Endothelial cell (in vitro differentiated cells): ENCODE results near the gene PLCB2. TPM values are rescaled to one million over a fixed set of nuclear protein-coding genes. Genes with fewer than 3 reads are reported as not detected.

Source experiments
- DNase-seq: peaks from one replicate; pipeline ENCODE4 v3.0.0; 2021; ENCODE audit warnings: low spot score
- H3K27ac Mint-ChIP-seq: one replicate; pipeline ENCODE4 v1.8.0; 2021; ENCODE audit warnings: mixed read lengths, inconsistent platforms; ENCODE audit not compliant: unreplicated experiment
- H3K27me3 Mint-ChIP-seq: one replicate; pipeline ENCODE4 v1.8.0; 2021; ENCODE audit warnings: mild to moderate bottlenecking, moderate library complexity, mixed read lengths, inconsistent platforms; ENCODE audit not compliant: unreplicated experiment
- H3K36me3 Mint-ChIP-seq: one replicate; pipeline ENCODE4 v1.8.0; 2021; ENCODE audit warnings: mild to moderate bottlenecking, low read depth, mixed read lengths, inconsistent platforms; ENCODE audit not compliant: unreplicated experiment
- H3K4me1 Mint-ChIP-seq: one replicate; pipeline ENCODE4 v1.8.0; 2021; ENCODE audit warnings: mild to moderate bottlenecking, mixed read lengths, inconsistent platforms; ENCODE audit not compliant: unreplicated experiment
- H3K4me3 Mint-ChIP-seq: one replicate; pipeline ENCODE4 v1.8.0; 2021; ENCODE audit warnings: mild to moderate bottlenecking, mixed read lengths, inconsistent platforms; ENCODE audit not compliant: unreplicated experiment
- H3K9me3 Mint-ChIP-seq: one replicate; pipeline ENCODE4 v1.8.0; 2021; ENCODE audit warnings: mixed read lengths, inconsistent platforms; ENCODE audit not compliant: unreplicated experiment
- total RNA-seq: library from RNA; stranded (reverse); fragmentation: NEBNext Ultra II Directional; extraction: Animal tissue kit (Norgen Biotek cat#: 25700); gene quantifications from one replicate; pipeline ENCODE4 v1.2.1, GENCODE V29; 2021; ENCODE audit not compliant: unreplicated experiment
- TF ChIP-seq, protein P1 (sequence below): fragments of 200-600 bp; sonication (generic); IDR thresholded peaks from one replicate; pipeline ENCODE4 v1.5.0; 2021; ENCODE audit warnings: antibody characterized with exemption; ENCODE audit not compliant: unreplicated experiment

PLCB2 gene
- total RNA-seq, 1 donor from 2014 or later = 71.3 TPM

- H3K4me3 Mint-ChIP-seq = no peak overlapping the region
- peaks cover 11% of the 10 kb centered on the region for H3K4me1 Mint-ChIP-seq
- H3K9me3 Mint-ChIP-seq = no peaks in the 10 kb centered on the region
- no peak overlapping the region for H3K27ac Mint-ChIP-seq
- H3K36me3 Mint-ChIP-seq = peaks cover 6% of the 10 kb centered on the region
- no peak for DNase-seq
- H3K27me3 Mint-ChIP-seq = peaks cover 14% of the 10 kb centered on the region
- TF ChIP-seq, protein P1, sequence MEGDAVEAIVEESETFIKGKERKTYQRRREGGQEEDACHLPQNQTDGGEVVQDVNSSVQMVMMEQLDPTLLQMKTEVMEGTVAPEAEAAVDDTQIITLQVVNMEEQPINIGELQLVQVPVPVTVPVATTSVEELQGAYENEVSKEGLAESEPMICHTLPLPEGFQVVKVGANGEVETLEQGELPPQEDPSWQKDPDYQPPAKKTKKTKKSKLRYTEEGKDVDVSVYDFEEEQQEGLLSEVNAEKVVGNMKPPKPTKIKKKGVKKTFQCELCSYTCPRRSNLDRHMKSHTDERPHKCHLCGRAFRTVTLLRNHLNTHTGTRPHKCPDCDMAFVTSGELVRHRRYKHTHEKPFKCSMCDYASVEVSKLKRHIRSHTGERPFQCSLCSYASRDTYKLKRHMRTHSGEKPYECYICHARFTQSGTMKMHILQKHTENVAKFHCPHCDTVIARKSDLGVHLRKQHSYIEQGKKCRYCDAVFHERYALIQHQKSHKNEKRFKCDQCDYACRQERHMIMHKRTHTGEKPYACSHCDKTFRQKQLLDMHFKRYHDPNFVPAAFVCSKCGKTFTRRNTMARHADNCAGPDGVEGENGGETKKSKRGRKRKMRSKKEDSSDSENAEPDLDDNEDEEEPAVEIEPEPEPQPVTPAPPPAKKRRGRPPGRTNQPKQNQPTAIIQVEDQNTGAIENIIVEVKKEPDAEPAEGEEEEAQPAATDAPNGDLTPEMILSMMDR = no peak
Observed at GRCh38 chr15:40292246-40292645, 15.5 kb downstream of the PLCB2 start.

- peak; percentile 55 for DNase-seq
- H3K4me3 Mint-ChIP-seq = no peak overlapping the region
- peaks cover 7% of the 10 kb centered on the region for H3K4me1 Mint-ChIP-seq
- H3K36me3 Mint-ChIP-seq = peaks cover 3% of the 10 kb centered on the region
- TF ChIP-seq, protein P1 = no peak
- no peak overlapping the region for H3K27ac Mint-ChIP-seq
- peaks cover 13% of the 10 kb centered on the region for H3K27me3 Mint-ChIP-seq
- H3K9me3 Mint-ChIP-seq = no peaks in the 10 kb centered on the region
Observed at GRCh38 chr15:40290918-40291574, 16.7 kb downstream of the PLCB2 start.

- peaks cover 3% of the 10 kb centered on the region for H3K36me3 Mint-ChIP-seq
- H3K4me3 Mint-ChIP-seq = no peak overlapping the region
- no peak overlapping the region for H3K27ac Mint-ChIP-seq
- H3K4me1 Mint-ChIP-seq = peaks cover 10% of the 10 kb centered on the region
- DNase-seq = no peak
- H3K27me3 Mint-ChIP-seq = peaks cover 12% of the 10 kb centered on the region
- TF ChIP-seq, protein P1 = no peak
- no peaks in the 10 kb centered on the region for H3K9me3 Mint-ChIP-seq
Observed at GRCh38 chr15:40290545-40290917, 17.2 kb downstream of the PLCB2 start.

DNA sequence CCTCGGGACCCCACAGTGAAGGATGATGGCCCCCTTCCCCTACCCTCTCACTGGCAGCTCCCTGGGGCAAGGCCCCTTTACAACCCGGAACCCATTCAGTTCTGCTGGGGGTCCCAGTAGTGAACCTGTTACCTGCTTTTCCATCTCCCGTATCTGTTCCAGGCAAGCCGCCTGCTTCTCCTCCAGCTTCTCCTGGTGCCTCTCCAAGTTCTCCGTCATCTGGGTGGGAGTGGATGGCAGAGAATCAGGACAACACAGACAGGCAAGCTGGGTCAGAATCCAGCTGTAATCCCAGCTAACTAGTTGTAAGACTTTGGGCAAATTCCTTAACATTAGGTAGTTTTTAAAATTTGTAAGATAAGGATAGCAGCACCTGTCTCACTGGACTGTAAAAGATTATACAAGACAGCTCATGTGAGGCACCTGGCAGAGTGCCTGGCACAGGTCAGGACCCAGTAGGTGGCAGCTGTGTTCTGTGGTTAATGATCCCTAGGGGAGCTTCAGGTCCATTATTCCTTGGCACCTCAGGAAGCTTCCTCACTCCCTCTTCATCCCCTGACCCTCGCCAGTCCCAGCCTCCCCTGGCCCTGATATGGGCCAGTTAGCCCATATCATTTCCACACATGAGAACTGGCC is 18.5 kb downstream of the PLCB2 start:
- TF ChIP-seq, protein P1 = no peak
- Mint-ChIP-seq H3K27ac (no peak overlapping the region), H3K9me3 (no peaks in the 10 kb centered on the region), H3K4me3 (no peak overlapping the region), H3K4me1 (peaks cover 11% of the 10 kb centered on the region), H3K27me3 (peaks cover 16% of the 10 kb centered on the region), H3K36me3 (peaks cover 4% of the 10 kb centered on the region)
- no peak for DNase-seq

DNA sequence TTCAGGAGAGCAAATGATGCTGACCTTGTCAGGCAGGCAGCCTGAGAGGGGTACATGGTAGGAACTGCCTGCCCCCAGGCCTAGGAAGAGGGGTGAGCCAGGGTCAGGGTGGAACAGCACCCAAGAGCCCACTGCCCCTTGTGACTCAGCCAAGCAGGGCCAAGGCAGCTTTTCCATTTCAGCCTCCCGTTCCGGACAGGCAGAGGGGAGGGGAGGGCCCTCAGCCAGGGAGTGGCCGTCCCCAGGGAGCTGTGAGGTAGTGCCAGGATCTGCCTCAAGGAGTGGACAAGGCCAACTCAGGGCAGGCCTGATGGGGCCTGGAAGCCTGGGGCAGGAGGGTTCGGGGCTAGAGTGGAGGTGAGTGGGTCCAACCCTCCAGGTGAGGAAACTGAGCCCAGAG is 19.8 kb downstream of the PLCB2 start:
- peaks cover 7% of the 10 kb centered on the region for H3K4me1 Mint-ChIP-seq
- H3K36me3 Mint-ChIP-seq = peaks cover 7% of the 10 kb centered on the region
- no peaks in the 10 kb centered on the region for H3K9me3 Mint-ChIP-seq
- no peak for DNase-seq
- no peak overlapping the region for H3K27ac Mint-ChIP-seq
- H3K4me3 Mint-ChIP-seq = no peak overlapping the region
- TF ChIP-seq, protein P1 = no peak
- H3K27me3 Mint-ChIP-seq = peaks cover 22% of the 10 kb centered on the region
